ENCODE data around the gene PSMD3.
"Not testable (repeated sequence)": the region's sequence is repeated elsewhere in the genome, so short reads cannot be mapped to it uniquely, and the experiment has no call there.

The PSMD3 gene

DNA sequence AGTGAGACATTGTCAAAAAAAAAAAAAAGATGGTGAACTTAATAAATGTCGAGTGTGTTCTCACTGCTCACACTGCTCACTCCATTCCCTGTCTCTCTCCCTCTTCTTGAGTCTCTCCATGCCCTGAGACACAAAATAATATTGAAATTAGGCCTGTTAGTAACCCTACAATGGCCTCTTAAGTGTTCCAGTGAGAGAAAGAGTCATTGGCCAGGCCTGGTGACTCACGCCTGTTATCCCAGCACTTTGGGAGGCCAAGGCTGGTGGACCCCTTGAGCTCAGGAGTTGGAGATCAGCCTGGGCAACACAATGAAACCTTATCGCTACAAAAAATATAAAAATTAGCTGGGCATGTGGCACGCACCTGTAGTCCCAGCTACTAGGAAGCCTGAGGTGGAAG, 18.5 kb downstream of the PSMD3 start:
- Mint-ChIP-seq H3K9me3 (no peaks in the 10 kb centered on the region), H3K27ac (no peak overlapping the region), H3K36me3 (ENCODE audit: low read depth) (peaks cover 47% of the 10 kb centered on the region), H3K4me3 (no peak overlapping the region), H3K27me3 (no peaks in the 10 kb centered on the region), H3K4me1 (ENCODE audit: low read depth) (peaks cover 8% of the 10 kb centered on the region)
- no peak for DNase-seq

DNA sequence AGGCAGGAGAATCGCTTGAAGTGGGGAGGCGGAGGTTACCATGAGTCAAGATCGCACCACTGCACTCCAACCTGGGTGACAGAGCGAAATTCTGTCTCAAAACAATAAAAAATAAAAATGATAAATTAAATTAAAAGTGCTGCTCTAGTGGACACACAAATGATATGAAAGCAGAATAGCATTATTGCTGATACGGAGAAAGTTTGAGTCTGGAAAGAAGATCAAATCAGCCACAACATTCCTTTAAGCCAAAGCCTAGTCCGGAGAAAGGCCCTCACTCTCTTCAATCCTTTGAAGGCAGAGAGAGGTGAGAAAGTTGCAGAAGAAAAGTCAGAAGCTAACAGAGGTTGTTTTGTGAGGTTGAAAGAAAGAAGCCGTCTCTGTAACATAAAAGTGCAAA, 19.6 kb downstream of the PSMD3 start:
- peaks cover 36% of the 10 kb centered on the region for H3K36me3 Mint-ChIP-seq (ENCODE audit: low read depth)
- DNase-seq: no peak
- H3K9me3 Mint-ChIP-seq: no peaks in the 10 kb centered on the region
- no peak overlapping the region for H3K4me3 Mint-ChIP-seq
- no peak overlapping the region for H3K27ac Mint-ChIP-seq
- H3K4me1 Mint-ChIP-seq (ENCODE audit: low read depth): peaks cover 8% of the 10 kb centered on the region
- H3K27me3 Mint-ChIP-seq: no peaks in the 10 kb centered on the region

DNA sequence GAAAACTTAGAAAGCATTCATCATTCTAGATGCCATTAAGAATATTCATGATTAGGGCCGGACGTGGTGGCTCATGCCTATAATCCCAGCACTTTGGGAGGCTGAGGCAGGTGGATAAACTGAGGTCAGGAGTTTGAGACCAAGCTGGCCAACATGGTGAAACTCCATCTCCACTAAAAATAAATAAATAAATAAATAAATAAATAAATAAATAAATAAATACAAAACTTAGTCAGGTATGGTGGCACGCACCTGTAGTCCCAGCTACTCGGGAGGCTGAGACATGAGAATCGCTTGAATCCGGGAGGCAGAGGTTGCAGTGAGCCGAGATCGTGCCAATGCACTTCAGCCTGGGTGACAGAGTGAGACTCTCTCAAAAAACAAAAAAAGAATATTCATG, 20.7 kb downstream of the PSMD3 start:
- not testable (repeated sequence) for H3K27ac Mint-ChIP-seq; H3K4me3 Mint-ChIP-seq; H3K27me3 Mint-ChIP-seq; H3K9me3 Mint-ChIP-seq; H3K4me1 Mint-ChIP-seq (ENCODE audit: low read depth); DNase-seq
- H3K36me3 Mint-ChIP-seq (ENCODE audit: low read depth): peaks cover 24% of the 10 kb centered on the region

DNA sequence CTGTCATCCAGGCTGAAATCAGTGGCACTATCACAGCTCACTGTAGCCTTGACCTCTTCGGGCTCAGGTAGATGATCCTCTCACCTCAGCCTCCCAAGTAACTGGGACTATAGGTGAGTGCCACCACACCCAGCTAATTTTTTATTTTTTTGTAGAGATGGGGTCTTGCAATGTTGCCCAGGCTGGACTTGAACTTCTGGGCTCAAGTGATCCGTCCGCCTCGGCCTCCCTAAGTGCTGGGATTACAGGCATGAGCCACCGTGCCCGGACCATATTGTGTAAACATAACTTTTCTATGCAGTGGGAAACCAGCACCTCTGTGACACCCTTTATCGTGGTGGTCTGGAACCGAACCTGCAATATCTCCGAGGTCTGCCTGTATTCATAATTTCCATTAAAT, 23.5 kb downstream of the PSMD3 start:
- Mint-ChIP-seq H3K9me3 (no peaks in the 10 kb centered on the region), H3K27me3 (no peaks in the 10 kb centered on the region), H3K36me3 (ENCODE audit: low read depth) (no peaks in the 10 kb centered on the region), H3K27ac (no peak overlapping the region), H3K4me3 (no peak overlapping the region), H3K4me1 (ENCODE audit: low read depth) (peaks cover 4% of the 10 kb centered on the region)
- no peak for DNase-seq

DNA sequence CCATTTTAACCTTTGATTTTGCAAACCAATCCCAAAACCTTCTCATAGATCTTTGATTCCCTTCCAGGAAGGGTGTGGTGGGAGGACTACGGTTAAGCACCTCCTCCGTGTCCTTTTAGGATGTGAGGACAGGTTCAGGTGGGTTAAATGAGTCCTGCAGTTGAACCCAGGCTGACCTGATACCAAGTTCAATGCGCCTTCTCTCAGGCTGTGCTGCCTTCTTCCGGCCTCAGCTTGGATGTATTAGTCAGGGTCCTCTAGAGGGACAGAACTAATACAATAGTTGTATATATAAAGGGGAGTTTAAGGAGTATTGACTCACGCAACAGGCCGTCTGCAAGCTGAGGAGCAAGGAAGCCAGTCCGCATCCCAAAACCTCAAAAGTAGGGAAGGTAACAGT, 24.1 kb downstream of the PSMD3 start:
- Mint-ChIP-seq H3K27me3 (no peaks in the 10 kb centered on the region), H3K4me1 (ENCODE audit: low read depth) (no peaks in the 10 kb centered on the region), H3K27ac (no peak overlapping the region), H3K36me3 (ENCODE audit: low read depth) (no peaks in the 10 kb centered on the region), H3K4me3 (no peak overlapping the region), H3K9me3 (no peaks in the 10 kb centered on the region)
- DNase-seq: no peak

DNA sequence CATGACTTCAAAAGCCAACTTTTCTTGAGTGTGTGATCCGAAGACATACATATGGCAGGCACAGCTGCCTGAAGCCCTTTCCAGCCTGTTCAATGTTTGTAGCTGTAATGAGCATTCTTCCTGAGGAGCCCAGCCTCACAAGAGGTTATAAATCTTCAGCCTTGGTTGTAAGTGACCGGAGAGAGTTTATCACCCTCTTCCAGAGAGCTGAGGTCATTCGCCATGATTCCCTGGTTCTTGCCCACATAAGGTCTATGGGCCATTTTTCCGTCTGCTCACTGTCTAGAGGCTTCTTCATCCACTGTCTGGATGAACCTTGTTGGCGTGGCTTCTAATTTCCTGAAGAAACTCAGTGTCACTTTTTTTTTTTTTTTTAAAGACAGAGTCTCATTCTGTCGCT, 24.9 kb downstream of the PSMD3 start:
- Mint-ChIP-seq H3K27ac (no peak overlapping the region), H3K4me1 (ENCODE audit: low read depth) (peaks cover 7% of the 10 kb centered on the region), H3K27me3 (no peaks in the 10 kb centered on the region), H3K9me3 (no peaks in the 10 kb centered on the region), H3K36me3 (ENCODE audit: low read depth) (no peaks in the 10 kb centered on the region), H3K4me3 (no peak overlapping the region)
- no peak for DNase-seq

DNA sequence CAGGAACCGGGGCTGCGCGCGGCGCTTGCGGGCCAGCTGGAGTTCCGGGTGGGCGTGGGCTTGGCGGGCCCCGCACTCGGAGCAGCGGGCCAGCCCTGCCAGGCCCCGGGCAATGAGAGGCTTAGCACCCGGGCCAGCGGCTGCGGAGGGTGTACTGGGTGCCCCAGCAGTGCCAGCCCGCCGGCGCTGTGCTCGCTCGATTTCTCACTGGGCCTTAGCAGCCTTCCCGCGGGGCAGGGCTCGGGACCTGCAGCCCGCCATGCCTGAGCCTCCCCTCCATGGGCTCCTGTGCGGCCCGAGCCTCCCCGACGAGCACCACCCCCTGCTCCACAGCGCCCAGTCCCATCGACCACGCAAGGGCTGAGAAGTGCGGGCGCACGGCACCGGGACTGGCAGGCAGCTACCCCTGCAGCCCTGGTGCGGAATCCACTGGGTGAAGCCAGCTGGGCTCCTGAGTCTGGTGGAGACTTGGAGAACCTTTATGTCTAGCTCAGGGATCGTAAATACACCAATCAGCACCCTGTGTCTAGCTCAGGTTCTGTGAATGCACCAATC, 30.4 kb downstream of the PSMD3 start:
- not testable (repeated sequence) for H3K27me3 Mint-ChIP-seq; H3K4me3 Mint-ChIP-seq; H3K9me3 Mint-ChIP-seq; H3K4me1 Mint-ChIP-seq (ENCODE audit: low read depth); DNase-seq; H3K27ac Mint-ChIP-seq; H3K36me3 Mint-ChIP-seq (ENCODE audit: low read depth)

DNA sequence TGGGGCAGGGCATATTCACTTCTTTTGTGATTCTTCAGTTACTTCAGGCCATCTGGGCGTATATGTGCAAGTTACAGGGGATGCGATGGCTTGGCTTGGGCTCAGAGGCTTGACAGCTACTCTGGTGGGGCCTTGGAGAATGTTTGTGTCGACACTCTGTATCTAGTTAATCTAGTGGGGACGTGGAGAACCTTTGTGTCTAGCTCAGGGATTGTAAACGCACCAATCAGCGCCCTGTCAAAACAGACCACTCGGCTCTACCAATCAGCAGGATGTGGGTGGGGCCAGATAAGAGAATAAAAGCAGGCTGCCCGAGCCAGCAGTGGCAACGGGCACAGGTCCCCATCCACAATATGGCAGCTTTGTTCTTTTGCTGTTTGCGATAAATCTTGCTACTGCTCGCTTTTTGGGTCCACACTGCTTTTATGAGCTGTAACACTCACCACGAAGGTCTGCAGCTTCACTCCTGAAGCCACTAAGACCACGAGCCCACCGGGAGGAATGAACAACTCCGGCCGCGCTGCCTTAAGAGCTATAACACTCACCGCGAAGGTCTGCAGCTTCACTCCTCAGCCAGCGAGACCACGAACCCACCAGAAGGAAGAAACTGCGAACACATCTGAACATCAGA, 31.5 kb downstream of the PSMD3 start:
- not testable (repeated sequence) for H3K4me3 Mint-ChIP-seq; H3K4me1 Mint-ChIP-seq (ENCODE audit: low read depth); H3K27me3 Mint-ChIP-seq; H3K36me3 Mint-ChIP-seq (ENCODE audit: low read depth); DNase-seq; H3K27ac Mint-ChIP-seq; H3K9me3 Mint-ChIP-seq

DNA sequence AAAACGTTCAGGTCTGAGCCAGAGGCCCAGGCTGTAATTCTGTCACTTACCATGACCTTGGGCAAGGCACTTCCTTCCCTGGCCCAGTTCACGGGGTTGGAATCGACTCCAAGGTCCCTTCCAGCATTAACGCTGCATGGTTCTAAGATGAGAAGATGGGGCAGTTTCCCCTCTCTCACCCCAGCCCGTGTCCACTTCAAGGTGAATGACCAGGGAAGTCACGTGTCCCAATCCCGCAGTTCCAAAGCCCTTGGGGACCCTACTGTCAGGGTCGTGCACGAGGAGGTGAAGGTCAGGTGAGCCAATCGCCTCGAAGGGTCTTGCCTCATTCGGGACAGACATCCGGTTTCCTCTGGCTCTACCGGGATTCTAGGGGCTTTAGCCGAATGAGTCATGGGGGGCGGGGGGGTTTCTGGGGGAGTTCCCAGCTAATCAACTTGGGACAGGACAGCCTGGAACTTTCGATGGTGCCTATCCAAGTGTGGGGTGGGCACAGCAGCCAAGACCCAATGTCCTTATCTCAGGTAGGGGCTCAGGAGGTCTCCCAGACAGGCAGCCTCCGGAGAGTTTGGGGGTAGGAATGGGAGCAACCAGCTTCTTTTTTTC, 33.9 kb downstream of the PSMD3 start:
- Mint-ChIP-seq H3K36me3 (ENCODE audit: low read depth) (peaks cover 23% of the 10 kb centered on the region), H3K9me3 (no peaks in the 10 kb centered on the region), H3K27ac (no peak overlapping the region), H3K4me1 (ENCODE audit: low read depth) (peaks cover 10% of the 10 kb centered on the region), H3K27me3 (peaks cover 6% of the 10 kb centered on the region), H3K4me3 (no peak overlapping the region)
- no peak for DNase-seq

DNA sequence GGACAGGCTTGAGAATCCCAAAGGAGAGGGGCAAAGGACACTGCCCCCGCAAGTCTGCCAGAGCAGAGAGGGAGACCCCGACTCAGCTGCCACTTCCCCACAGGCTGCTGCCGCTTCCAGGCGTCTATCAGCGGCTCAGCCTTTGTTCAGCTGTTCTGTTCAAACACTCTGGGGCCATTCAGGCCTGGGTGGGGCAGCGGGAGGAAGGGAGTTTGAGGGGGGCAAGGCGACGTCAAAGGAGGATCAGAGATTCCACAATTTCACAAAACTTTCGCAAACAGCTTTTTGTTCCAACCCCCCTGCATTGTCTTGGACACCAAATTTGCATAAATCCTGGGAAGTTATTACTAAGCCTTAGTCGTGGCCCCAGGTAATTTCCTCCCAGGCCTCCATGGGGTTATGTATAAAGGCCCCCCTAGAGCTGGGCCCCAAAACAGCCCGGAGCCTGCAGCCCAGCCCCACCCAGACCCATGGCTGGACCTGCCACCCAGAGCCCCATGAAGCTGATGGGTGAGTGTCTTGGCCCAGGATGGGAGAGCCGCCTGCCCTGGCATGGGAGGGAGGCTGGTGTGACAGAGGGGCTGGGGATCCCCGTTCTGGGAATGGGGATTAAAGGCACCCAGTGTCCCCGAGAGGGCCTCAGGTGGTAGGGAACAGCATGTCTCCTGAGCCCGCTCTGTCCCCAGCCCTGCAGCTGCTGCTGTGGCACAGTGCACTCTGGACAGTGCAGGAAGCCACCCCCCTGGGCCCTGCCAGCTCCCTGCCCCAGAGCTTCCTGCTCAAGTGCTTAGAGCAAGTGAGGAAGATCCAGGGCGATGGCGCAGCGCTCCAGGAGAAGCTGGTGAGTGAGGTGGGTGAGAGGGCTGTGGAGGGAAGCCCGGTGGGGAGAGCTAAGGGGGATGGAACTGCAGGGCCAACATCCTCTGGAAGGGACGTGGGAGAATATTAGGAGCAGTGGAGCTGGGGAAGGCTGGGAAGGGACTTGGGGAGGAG, 34.7 kb downstream of the PSMD3 start, which contains the start of gene CSF3:
TSS of gene CSF3 (plus strand) at position 436 of the 993 bp plus-strand sequence. CDS start at position 471, 35 bp downstream.
- Mint-ChIP-seq H3K9me3 (no peaks in the 10 kb centered on the region), H3K36me3 (ENCODE audit: low read depth) (peaks cover 31% of the 10 kb centered on the region), H3K4me3 (no peak within 1 kb of the TSS), H3K4me1 (ENCODE audit: low read depth) (peaks cover 4% of the 10 kb centered on the region), H3K27me3 (peaks cover 6% of the 10 kb centered on the region), H3K27ac (no peak within 1 kb of the TSS)
- no peak for DNase-seq

DNA sequence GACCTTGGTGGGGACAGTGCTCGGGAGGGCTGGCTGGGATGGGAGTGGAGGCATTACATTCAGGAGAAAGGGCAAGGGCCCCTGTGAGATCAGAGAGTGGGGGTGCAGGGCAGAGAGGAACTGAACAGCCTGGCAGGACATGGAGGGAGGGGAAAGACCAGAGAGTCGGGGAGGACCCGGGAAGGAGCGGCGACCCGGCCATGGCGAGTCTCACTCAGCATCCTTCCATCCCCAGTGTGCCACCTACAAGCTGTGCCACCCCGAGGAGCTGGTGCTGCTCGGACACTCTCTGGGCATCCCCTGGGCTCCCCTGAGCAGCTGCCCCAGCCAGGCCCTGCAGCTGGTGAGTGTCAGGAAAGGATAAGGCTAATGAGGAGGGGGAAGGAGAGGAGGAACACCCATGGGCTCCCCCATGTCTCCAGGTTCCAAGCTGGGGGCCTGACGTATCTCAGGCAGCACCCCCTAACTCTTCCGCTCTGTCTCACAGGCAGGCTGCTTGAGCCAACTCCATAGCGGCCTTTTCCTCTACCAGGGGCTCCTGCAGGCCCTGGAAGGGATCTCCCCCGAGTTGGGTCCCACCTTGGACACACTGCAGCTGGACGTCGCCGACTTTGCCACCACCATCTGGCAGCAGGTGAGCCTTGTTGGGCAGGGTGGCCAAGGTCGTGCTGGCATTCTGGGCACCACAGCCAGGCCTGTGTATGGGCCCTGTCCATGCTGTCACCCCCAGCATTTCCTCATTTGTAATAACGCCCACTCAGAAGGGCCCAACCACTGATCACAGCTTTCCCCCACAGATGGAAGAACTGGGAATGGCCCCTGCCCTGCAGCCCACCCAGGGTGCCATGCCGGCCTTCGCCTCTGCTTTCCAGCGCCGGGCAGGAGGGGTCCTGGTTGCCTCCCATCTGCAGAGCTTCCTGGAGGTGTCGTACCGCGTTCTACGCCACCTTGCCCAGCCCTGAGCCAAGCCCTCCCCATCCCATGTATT, 35.7 kb downstream of the PSMD3 start:
- H3K36me3 Mint-ChIP-seq (ENCODE audit: low read depth): peaks cover 38% of the 10 kb centered on the region
- H3K27ac Mint-ChIP-seq: no peak overlapping the region
- H3K27me3 Mint-ChIP-seq: peaks cover 6% of the 10 kb centered on the region
- H3K4me3 Mint-ChIP-seq: no peak overlapping the region
- DNase-seq: no peak
- peaks cover 2% of the 10 kb centered on the region for H3K4me1 Mint-ChIP-seq (ENCODE audit: low read depth)
- no peaks in the 10 kb centered on the region for H3K9me3 Mint-ChIP-seq

DNA sequence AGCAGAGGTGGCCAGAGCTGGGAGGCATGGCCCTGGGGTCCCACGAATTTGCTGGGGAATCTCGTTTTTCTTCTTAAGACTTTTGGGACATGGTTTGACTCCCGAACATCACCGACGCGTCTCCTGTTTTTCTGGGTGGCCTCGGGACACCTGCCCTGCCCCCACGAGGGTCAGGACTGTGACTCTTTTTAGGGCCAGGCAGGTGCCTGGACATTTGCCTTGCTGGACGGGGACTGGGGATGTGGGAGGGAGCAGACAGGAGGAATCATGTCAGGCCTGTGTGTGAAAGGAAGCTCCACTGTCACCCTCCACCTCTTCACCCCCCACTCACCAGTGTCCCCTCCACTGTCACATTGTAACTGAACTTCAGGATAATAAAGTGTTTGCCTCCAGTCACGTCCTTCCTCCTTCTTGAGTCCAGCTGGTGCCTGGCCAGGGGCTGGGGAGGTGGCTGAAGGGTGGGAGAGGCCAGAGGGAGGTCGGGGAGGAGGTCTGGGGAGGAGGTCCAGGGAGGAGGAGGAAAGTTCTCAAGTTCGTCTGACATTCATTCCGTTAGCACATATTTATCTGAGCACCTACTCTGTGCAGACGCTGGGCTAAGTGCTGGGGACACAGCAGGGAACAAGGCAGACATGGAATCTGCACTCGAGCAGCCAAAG, 36.9 kb downstream of the PSMD3 start:
- DNase-seq: no peak
- Mint-ChIP-seq H3K36me3 (ENCODE audit: low read depth) (peaks cover 50% of the 10 kb centered on the region), H3K9me3 (no peaks in the 10 kb centered on the region), H3K27ac (no peak overlapping the region), H3K4me3 (no peak overlapping the region), H3K27me3 (peaks cover 2% of the 10 kb centered on the region), H3K4me1 (ENCODE audit: low read depth) (peaks cover 2% of the 10 kb centered on the region)

Data from activated T-cell treated with anti-CD3 and anti-CD28 coated beads, Interleukin-2, amount 50 U/mL, for 24 hours (primary cell).